ENCODE data around the gene PRKCD. TPM values are rescaled to one million over a fixed set of nuclear protein-coding genes. Genes with fewer than 3 reads are reported as not detected.

The PRKCD gene
- polyA plus RNA-seq, 1 experiment, result 13.7 TPM

DNA sequence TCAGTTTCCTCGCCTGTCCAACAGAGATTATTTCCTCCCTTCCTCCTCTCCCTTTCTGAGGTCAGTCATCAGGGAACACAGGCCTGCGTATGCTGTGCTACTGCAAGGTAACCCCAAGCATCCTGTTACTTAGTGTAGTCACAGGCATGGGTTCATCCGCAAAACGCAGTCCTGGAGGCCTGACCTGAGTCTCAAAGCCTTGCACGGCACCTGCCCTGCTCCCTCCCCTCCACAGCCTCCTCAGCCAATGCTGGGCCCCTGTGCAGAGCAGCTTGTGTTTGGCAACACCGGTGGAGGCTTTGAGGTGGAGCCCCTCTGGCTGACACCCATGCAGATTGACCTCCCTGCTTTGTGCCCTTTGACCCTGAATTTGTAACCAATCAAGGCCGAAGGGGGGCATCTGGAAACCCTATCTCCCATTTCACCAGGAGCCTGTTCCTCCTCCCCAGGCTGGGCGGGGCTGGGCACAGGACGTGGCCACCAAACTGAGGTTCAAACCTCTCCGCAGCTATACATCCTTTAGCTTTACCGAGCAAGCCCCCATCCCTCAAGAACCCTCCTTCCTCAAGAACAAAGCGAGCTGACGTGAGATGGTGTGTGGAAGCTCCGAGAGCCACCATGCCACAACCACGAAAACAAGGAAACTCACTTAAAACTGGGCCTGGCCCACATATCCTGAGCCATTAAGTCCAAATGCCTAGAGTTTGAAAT is 73.3 kb downstream of the PRKCD start:
- H3K27me3 ChIP-seq (ENCODE audit: control insufficient read depth, insufficient read depth, low read length), result no peaks in the 10 kb centered on the region
- TF ChIP-seq, protein P1, sequence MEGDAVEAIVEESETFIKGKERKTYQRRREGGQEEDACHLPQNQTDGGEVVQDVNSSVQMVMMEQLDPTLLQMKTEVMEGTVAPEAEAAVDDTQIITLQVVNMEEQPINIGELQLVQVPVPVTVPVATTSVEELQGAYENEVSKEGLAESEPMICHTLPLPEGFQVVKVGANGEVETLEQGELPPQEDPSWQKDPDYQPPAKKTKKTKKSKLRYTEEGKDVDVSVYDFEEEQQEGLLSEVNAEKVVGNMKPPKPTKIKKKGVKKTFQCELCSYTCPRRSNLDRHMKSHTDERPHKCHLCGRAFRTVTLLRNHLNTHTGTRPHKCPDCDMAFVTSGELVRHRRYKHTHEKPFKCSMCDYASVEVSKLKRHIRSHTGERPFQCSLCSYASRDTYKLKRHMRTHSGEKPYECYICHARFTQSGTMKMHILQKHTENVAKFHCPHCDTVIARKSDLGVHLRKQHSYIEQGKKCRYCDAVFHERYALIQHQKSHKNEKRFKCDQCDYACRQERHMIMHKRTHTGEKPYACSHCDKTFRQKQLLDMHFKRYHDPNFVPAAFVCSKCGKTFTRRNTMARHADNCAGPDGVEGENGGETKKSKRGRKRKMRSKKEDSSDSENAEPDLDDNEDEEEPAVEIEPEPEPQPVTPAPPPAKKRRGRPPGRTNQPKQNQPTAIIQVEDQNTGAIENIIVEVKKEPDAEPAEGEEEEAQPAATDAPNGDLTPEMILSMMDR (IDR thresholded peaks at IDR 0.05; ENCODE audit: low read depth, low read length), result no peak
- no peaks in the 10 kb centered on the region for H3K9me3 ChIP-seq (ENCODE audit: control insufficient read depth, insufficient read depth, low read length)
- H3K27ac ChIP-seq (ENCODE audit: low read depth, low read length), result peak overlapping the region; percentile 22
- no peak overlapping the region for H3K4me3 ChIP-seq (ENCODE audit: low read depth, low read length)
- DNase-seq (ENCODE audit: low read depth, low spot score), result no peak
- ChIA-PET CTCF (interaction anchor here (1.0 to 4.5 kb wide), 3 partner anchors 14 to 476 kb away, joined by 3 to 28 read pairs (median 4); no protein-coding TSS in a partner anchor), POLR2A (no interaction called here)

- Histone ChIP-seq H3K9me3 (ENCODE audit: control insufficient read depth, insufficient read depth, low read length) (no peaks in the 10 kb centered on the region), H3K4me3 (ENCODE audit: low read depth, low read length) (no peak overlapping the region), H3K27me3 (ENCODE audit: control insufficient read depth, insufficient read depth, low read length) (no peaks in the 10 kb centered on the region), H3K27ac (ENCODE audit: low read depth, low read length) (no peak overlapping the region)
- DNase-seq (ENCODE audit: low read depth, low spot score), result no peak
- POLR2A ChIA-PET, result no interaction called here
- CTCF ChIA-PET, result interaction anchor here (1.0 to 4.5 kb wide), 3 partner anchors 15 to 475 kb away, joined by 4 to 28 read pairs (median 4); no protein-coding TSS in a partner anchor
- TF ChIP-seq, protein P1 (IDR thresholded peaks at IDR 0.05; ENCODE audit: low read depth, low read length), result no peak
These were observed 73.8 kb downstream of the PRKCD start for GRCh38 chr3:53234841-53235232.

DNA sequence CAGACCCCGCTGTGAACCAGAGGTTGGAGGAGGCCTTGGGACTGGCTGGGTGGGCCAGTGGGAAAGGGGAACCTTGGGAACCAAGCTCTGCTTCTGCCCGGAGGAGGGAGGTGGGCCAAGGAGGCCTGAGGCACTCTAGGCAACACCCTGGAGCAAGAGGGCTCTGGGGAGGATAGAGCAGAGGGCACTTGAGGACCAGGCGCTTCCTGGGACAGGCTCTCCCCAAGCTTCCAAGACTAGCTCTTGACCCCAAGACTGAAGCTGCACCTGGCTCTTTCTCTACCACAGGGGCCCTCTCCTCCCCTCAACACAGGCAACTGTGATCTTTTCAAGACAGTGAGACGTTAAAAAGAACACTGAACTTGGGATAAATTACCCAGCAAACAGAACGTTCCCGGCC is 74.5 kb downstream of the PRKCD start:
- H3K4me3 ChIP-seq (ENCODE audit: low read depth, low read length), result no peak overlapping the region
- DNase-seq (ENCODE audit: low read depth, low spot score), result no peak
- H3K9me3 ChIP-seq (ENCODE audit: control insufficient read depth, insufficient read depth, low read length), result no peaks in the 10 kb centered on the region
- ChIA-PET POLR2A (no interaction called here), CTCF (interaction anchor here (1.0 to 4.5 kb wide), 3 partner anchors 16 to 475 kb away, joined by 4 to 28 read pairs (median 4); no protein-coding TSS in a partner anchor)
- TF ChIP-seq, protein P1 (IDR thresholded peaks at IDR 0.05; ENCODE audit: low read depth, low read length), result no peak
- H3K27ac ChIP-seq (ENCODE audit: low read depth, low read length), result peak overlapping the region; percentile 94
- H3K27me3 ChIP-seq (ENCODE audit: control insufficient read depth, insufficient read depth, low read length), result no peaks in the 10 kb centered on the region

GRCh38 chr3:53236112-53236841 is 75.3 kb downstream of the PRKCD start:
- Histone ChIP-seq H3K27ac (ENCODE audit: low read depth, low read length) (peak overlapping the region; percentile 94), H3K9me3 (ENCODE audit: control insufficient read depth, insufficient read depth, low read length) (no peaks in the 10 kb centered on the region), H3K27me3 (ENCODE audit: control insufficient read depth, insufficient read depth, low read length) (no peaks in the 10 kb centered on the region), H3K4me3 (ENCODE audit: low read depth, low read length) (no peak overlapping the region)
- DNase-seq (ENCODE audit: low read depth, low spot score), result peak; percentile 72
- POLR2A ChIA-PET, result no interaction called here
- CTCF ChIA-PET, result interaction anchor here (1.2 to 4.5 kb wide), 3 partner anchors 16 to 474 kb away, joined by 3 to 28 read pairs (median 4); no protein-coding TSS in a partner anchor
- TF ChIP-seq, protein P1 (IDR thresholded peaks at IDR 0.05; ENCODE audit: low read depth, low read length), result no peak

Data from AG04450 (cell line).